ENCODE data around the gene MROH7. TPM values are rescaled to one million over a fixed set of nuclear protein-coding genes. Genes with fewer than 3 reads are reported as not detected.

The MROH7 gene
- total RNA-seq, 1 donor from 2014 or later, result 0.16 TPM

DNA sequence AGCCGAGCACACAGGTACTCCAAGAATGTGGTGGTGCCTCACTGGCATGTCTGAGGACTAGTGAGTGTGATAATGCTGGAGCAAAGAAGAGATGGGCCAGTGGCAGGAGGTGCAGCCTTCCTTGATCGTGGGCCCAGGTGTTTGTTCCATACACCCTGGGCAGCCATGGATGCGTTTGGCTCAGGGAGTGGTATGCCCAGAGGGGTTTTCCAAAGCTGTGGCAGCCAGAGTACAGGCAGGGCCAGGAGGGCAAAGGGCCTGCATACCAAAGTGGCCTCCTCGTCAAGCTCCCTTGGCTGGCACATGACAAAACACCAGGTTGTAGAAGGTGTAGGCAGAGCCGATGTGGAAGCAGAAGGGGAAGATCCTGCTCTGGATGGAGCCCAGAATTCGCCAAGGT is 103.7 kb downstream of the MROH7 start:
- H3K9me3 Mint-ChIP-seq, result no peaks in the 10 kb centered on the region
- H3K27ac Mint-ChIP-seq, result no peak overlapping the region
- intact Hi-C loops (cut with micrococcal nuclease), result no loop called here
- DNase-seq (ENCODE audit: low spot score), result no peak
- H3K27me3 Mint-ChIP-seq (ENCODE audit: low read depth), result no peaks in the 10 kb centered on the region
- peaks cover 21% of the 10 kb centered on the region for H3K36me3 Mint-ChIP-seq (ENCODE audit: low read depth)
- H3K4me3 Mint-ChIP-seq (ENCODE audit: low read depth), result no peak overlapping the region
- no peaks in the 10 kb centered on the region for H3K4me1 Mint-ChIP-seq (ENCODE audit: low read depth)

DNA sequence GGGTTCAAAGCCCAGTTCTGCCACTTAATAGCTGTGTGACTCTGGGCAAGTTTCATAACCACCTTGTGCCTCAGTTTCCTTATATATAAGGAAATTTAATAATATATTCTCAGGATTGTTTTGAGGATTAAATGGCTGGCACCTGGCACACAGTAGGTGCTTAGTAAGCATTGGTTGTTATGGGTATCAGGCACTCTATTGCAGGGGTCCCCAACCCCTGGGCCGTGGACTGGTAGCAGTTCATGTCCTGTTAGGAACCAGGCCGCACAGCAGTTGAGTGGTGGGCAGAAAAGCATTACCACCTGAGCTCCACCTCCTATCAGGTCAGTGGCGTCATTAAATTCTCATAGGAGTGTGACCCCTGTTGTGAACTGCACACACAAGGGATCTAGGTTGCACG is 104.3 kb downstream of the MROH7 start:
- Mint-ChIP-seq H3K27ac (no peak overlapping the region), H3K4me3 (ENCODE audit: low read depth) (no peak overlapping the region), H3K4me1 (ENCODE audit: low read depth) (no peaks in the 10 kb centered on the region), H3K27me3 (ENCODE audit: low read depth) (no peaks in the 10 kb centered on the region), H3K9me3 (no peaks in the 10 kb centered on the region), H3K36me3 (ENCODE audit: low read depth) (peaks cover 15% of the 10 kb centered on the region)
- intact Hi-C loops (cut with micrococcal nuclease), result no loop called here
- DNase-seq (ENCODE audit: low spot score), result no peak

DNA sequence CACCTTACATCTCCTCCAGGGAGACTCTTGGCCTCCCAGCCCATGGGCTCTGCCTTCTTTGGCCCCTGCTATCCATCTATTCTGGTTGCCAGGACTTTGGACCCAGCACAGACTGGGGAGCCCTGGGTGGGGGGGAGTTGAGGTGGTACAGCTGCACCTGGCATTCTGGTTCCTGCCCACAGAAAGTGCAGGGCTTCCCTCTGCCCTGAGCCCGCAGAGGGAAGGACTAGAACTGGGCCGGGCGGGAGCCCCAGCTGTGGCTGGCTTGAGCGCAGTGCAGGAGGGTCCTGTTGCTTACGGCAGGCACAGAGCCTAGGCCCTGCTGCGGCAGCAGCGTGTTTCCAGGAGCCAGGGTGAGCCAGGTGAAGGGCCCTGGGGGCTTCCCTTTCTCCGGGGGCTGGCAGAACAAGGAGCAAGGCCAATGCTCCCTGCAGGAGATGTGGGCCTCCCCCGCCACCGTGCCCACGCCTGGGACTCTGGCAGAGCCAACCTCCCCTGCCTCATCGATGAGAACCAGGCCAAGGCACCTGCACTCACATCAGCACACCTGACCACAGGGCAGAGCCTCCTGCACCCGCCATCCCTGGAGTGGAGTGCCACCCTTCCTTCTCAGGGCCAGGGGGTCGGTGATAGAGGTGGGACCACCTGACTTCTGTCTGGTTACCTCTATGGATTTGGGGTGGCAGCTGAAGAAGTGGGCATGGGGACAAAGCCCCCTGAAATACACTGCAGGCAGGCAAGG is 106.7 kb downstream of the MROH7 start:
- DNase-seq (ENCODE audit: low spot score), result no peak
- intact Hi-C loops (cut with micrococcal nuclease), result no loop called here
- H3K36me3 Mint-ChIP-seq (ENCODE audit: low read depth), result no peaks in the 10 kb centered on the region
- H3K27me3 Mint-ChIP-seq (ENCODE audit: low read depth), result no peaks in the 10 kb centered on the region
- no peaks in the 10 kb centered on the region for H3K4me1 Mint-ChIP-seq (ENCODE audit: low read depth)
- H3K9me3 Mint-ChIP-seq, result no peaks in the 10 kb centered on the region
- H3K4me3 Mint-ChIP-seq (ENCODE audit: low read depth), result no peak overlapping the region
- H3K27ac Mint-ChIP-seq, result no peak overlapping the region

DNA sequence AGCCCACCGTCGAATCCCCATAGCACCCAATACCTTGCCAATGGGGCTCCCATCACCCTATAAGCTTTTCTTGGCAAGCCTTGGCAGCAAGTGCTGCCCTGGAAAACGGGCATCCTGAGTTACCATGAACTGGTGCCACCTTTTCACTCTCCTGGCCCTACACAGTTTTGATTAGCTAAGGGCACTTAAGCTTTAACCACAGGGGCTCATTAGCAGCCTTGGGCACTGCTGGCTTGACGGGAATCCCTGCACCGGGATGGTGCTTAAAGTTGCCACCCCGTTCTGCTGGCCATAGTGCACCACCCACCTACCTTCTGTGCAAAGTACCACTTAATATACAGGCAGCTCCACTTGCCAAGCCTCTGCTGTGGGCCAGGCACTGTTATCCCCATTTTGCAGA is 109.0 kb downstream of the MROH7 start:
- no peaks in the 10 kb centered on the region for H3K36me3 Mint-ChIP-seq (ENCODE audit: low read depth)
- H3K4me3 Mint-ChIP-seq (ENCODE audit: low read depth), result no peak overlapping the region
- no peaks in the 10 kb centered on the region for H3K27me3 Mint-ChIP-seq (ENCODE audit: low read depth)
- intact Hi-C loops (cut with micrococcal nuclease), result no loop called here
- no peaks in the 10 kb centered on the region for H3K4me1 Mint-ChIP-seq (ENCODE audit: low read depth)
- no peaks in the 10 kb centered on the region for H3K9me3 Mint-ChIP-seq
- no peak for DNase-seq (ENCODE audit: low spot score)
- no peak overlapping the region for H3K27ac Mint-ChIP-seq

DNA sequence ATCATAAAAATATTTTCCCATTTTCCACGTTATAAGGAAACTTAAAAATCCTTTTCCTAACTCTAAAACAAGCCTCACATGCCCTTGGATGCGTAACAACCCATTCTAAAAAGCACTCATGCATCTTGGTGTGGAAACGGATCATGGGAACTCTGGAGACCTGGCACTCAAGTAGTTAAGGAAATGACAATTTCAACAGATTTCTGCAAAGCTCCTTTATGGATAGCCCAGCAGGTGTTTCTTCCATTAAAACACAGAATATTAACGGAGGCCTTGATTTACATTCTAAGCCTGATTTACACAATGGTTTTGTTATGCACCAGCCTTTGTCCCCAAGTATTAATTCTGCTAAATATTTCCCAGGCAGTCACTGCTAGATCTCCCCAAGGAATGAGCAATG is 109.8 kb downstream of the MROH7 start:
- no peaks in the 10 kb centered on the region for H3K4me1 Mint-ChIP-seq (ENCODE audit: low read depth)
- intact Hi-C loops (cut with micrococcal nuclease), result no loop called here
- no peaks in the 10 kb centered on the region for H3K9me3 Mint-ChIP-seq
- H3K27ac Mint-ChIP-seq, result no peak overlapping the region
- H3K4me3 Mint-ChIP-seq (ENCODE audit: low read depth), result no peak overlapping the region
- no peaks in the 10 kb centered on the region for H3K36me3 Mint-ChIP-seq (ENCODE audit: low read depth)
- H3K27me3 Mint-ChIP-seq (ENCODE audit: low read depth), result no peaks in the 10 kb centered on the region
- no peak for DNase-seq (ENCODE audit: low spot score)

DNA sequence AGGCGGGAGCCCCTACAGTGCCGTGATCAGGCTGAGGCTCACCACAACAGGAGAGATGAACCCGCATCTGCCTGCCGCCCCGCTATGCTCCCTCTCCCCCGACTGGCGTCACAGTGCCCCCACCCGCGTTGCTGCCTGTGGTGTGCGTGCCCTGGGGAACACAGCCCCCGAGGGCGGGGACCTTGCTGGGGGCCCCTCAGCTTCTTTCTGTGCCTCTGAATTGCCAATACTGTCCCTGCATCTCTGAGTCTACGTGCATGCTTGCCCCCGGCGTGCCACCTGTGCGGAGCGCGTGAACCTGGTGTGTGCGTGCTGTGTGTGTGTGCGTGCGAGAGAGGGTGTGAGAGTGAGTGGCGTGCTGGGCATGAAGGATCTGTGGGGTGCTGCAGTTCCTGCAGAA is 112.5 kb downstream of the MROH7 start:
- Mint-ChIP-seq H3K36me3 (ENCODE audit: low read depth) (peaks cover 3% of the 10 kb centered on the region), H3K27ac (no peak overlapping the region), H3K4me3 (ENCODE audit: low read depth) (no peak overlapping the region), H3K4me1 (ENCODE audit: low read depth) (no peaks in the 10 kb centered on the region), H3K27me3 (ENCODE audit: low read depth) (no peaks in the 10 kb centered on the region), H3K9me3 (no peaks in the 10 kb centered on the region)
- intact Hi-C loops (cut with micrococcal nuclease), result no loop called here
- DNase-seq (ENCODE audit: low spot score), result no peak

DNA sequence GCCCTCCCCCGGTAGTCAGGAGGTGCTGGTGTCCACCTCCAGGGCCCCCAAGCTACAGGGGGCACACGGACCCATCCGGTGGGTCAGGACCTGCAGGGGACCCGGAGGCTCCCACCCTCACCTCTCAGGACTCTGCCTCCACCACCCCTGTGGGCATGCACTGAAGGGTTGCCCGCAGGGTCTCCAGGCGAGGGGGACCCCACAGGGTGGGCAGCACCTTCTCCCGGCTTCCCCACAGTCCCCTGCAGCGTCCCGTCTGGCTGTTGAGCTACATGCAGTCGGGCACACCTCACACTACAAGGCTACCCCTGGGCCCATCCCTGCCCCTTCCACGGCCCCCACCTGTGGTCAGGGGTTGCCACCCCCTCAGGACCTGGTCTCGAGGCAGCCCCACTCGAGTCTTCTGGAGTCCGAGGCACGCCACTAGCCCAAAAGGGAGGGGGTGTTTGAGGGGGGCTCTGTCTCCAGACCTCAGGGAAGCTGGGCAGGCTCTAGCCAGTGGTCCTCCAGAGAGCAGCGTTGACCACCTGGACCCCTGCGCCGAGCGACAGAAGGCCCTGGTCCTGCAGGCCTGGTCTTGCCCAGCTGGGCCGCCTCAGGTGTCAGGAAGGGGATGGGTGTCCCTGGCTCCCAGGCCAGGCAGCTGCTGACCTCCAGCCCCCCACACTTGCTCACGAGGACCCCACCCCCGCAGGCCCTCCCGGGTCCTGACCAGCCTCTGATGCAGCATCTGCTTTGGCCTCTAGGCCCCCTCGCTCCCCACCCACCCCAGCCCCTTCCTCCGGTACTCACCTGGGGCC is 113.1 kb downstream of the MROH7 start:
- H3K27ac Mint-ChIP-seq, result no peak overlapping the region
- no peak overlapping the region for H3K4me3 Mint-ChIP-seq (ENCODE audit: low read depth)
- no peaks in the 10 kb centered on the region for H3K4me1 Mint-ChIP-seq (ENCODE audit: low read depth)
- H3K9me3 Mint-ChIP-seq, result no peaks in the 10 kb centered on the region
- intact Hi-C loops (cut with micrococcal nuclease), result no loop called here
- H3K27me3 Mint-ChIP-seq (ENCODE audit: low read depth), result no peaks in the 10 kb centered on the region
- H3K36me3 Mint-ChIP-seq (ENCODE audit: low read depth), result peaks cover 3% of the 10 kb centered on the region
- no peak for DNase-seq (ENCODE audit: low spot score)

DNA sequence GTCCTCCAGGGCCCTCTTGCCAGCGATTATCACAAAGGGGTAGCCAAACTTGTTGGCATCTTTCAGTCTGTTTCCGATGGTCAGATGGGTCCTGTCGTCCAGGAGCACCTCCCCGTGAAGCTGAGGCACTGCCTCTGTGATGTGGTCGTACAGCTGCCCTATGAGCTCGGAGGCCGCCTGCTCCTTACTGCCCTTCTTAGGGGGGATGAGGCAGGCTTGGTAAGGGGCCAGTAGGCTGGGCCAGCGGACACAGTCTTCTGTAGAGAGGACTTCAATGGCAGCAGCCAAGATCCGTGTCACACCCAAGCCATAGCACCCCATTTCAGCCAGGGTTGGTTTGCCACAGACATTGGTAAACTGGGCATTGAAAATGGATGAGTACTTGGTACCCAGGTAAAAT is 116.2 kb downstream of the MROH7 start:
- no peak for DNase-seq (ENCODE audit: low spot score)
- intact Hi-C loops (cut with micrococcal nuclease), result no loop called here
- no peaks in the 10 kb centered on the region for H3K9me3 Mint-ChIP-seq
- H3K4me3 Mint-ChIP-seq (ENCODE audit: low read depth), result no peak overlapping the region
- H3K4me1 Mint-ChIP-seq (ENCODE audit: low read depth), result peaks cover under 1% of the 10 kb centered on the region
- no peaks in the 10 kb centered on the region for H3K27me3 Mint-ChIP-seq (ENCODE audit: low read depth)
- H3K27ac Mint-ChIP-seq, result no peak overlapping the region
- H3K36me3 Mint-ChIP-seq (ENCODE audit: low read depth), result peaks cover 3% of the 10 kb centered on the region

DNA sequence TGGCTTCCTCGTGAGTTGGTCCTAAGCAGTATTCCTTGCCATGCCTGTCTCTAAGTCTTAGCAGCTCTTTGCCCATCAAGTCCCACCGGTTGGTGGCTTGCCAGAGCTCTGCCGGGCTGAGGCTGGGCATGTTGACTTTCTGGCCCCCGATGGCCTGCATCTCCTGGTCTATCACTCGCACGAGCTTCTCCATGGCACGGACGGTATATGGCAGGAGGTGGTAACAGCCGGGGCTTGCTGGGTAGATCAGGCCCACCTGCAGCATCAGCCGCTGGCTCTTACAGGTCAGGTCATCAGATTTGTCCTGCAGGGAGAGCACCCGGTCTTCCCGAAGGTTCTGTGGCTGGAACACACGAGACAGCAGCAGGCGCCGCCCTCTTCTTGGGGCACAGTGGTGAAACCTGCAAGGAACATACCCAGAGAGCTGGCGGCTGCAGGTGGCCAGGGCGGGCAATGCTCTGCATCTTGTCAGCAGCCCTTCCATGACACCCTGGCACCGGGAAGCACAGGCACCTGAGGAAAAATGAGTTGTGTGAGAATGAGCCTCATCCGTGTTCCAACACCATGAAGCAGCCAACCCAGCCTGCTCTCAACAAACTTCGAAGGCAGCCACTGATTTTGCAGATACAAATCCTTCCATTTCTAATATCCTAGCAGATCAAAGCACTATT is 117.2 kb downstream of the MROH7 start:
- no peaks in the 10 kb centered on the region for H3K27me3 Mint-ChIP-seq (ENCODE audit: low read depth)
- H3K4me1 Mint-ChIP-seq (ENCODE audit: low read depth), result peaks cover 7% of the 10 kb centered on the region
- DNase-seq (ENCODE audit: low spot score), result no peak
- H3K4me3 Mint-ChIP-seq (ENCODE audit: low read depth), result no peak overlapping the region
- intact Hi-C loops (cut with micrococcal nuclease), result no loop called here
- H3K9me3 Mint-ChIP-seq, result no peaks in the 10 kb centered on the region
- H3K27ac Mint-ChIP-seq, result no peak overlapping the region
- H3K36me3 Mint-ChIP-seq (ENCODE audit: low read depth), result peaks cover 3% of the 10 kb centered on the region

Other genes with a start within 250 kb of the MROH7 start
- gene SSBP3, start 235.4 kb upstream of the MROH7 start, total RNA-seq, result 84.4 and 89.9 TPM in 2 replicates
- gene ACOT11, start 93.6 kb upstream of the MROH7 start, total RNA-seq, result 1.8 and 2.3 TPM in 2 replicates
- not detected in 2 replicates for gene FAM151A, start 18.3 kb upstream of the MROH7 start, total RNA-seq
- gene TTC4, start 74.1 kb downstream of the MROH7 start, total RNA-seq, result 36.6 and 38.2 TPM in 2 replicates
- 6.1 and 6.4 TPM in 2 replicates for gene PARS2, start 122.7 kb downstream of the MROH7 start, total RNA-seq
- gene TTC22, start 159.5 kb downstream of the MROH7 start, total RNA-seq, result 0.76 and 1.3 TPM in 2 replicates
- gene DHCR24, start 245.4 kb downstream of the MROH7 start, total RNA-seq, result 223 and 231 TPM in 2 replicates

All from activated T-helper 2 cell treated with anti-CD3 and anti-CD28 coated beads, Interferon-gamma antibody, Interleukin-2, Interleukin-4, amounts not matched to agents 10 μg/mL and 5 μg/mL and 100 μg/mL, durations not matched to agents 14 hours and 24 hours and 36 hours (primary cell).